ENCODE measurements around the gene THRSP.

The THRSP gene

GRCh38 chr11:78100261-78100660, 36.6 kb downstream of the THRSP start:
- no peak for DNase-seq

GRCh38 chr11:78100676-78101472, 37.2 kb downstream of the THRSP start:
- DNase-seq = no peak

- no peak for DNase-seq
Observed at GRCh38 chr11:78109081-78110015, 45.7 kb downstream of the THRSP start.

GRCh38 chr11:78110351-78110750, 46.7 kb downstream of the THRSP start:
- no peak for DNase-seq

- DNase-seq = no peak
Observed at GRCh38 chr11:78110830-78111229, 47.2 kb downstream of the THRSP start.

GRCh38 chr11:78111298-78111697, 47.6 kb downstream of the THRSP start:
- no peak for DNase-seq

GRCh38 chr11:78112582-78113275, 49.1 kb downstream of the THRSP start:
- no peak for DNase-seq
